HG03196 (cell line): ENCODE data around the gene MRPS27.

Source experiments
- ATAC-seq: cut with Tn5 transposase; IDR thresholded peaks from one replicate; pipeline ENCODE4 v1.9.1; 2021; ENCODE audit not compliant: unreplicated experiment

Gene MRPS27

DNA sequence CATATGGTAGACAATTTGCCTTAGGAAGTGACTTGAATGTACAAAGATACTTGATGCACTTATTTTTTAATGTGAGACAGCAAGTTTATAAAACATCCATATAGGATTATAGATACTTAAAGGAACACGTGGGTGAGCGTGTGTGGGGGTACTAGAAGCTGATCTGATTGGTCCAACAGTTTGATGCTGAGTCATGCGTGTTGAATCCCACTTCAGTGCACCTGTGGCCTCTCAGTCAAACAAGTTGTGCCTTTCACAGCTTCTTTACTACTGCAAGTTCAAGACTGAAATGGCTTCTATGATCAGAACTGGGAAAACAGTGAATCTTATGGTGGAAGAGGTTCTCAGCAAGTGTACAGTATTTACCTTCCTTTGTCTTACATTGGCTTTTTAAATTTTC is 113.9 kb downstream of the MRPS27 start:
- ATAC-seq, result no peak

DNA sequence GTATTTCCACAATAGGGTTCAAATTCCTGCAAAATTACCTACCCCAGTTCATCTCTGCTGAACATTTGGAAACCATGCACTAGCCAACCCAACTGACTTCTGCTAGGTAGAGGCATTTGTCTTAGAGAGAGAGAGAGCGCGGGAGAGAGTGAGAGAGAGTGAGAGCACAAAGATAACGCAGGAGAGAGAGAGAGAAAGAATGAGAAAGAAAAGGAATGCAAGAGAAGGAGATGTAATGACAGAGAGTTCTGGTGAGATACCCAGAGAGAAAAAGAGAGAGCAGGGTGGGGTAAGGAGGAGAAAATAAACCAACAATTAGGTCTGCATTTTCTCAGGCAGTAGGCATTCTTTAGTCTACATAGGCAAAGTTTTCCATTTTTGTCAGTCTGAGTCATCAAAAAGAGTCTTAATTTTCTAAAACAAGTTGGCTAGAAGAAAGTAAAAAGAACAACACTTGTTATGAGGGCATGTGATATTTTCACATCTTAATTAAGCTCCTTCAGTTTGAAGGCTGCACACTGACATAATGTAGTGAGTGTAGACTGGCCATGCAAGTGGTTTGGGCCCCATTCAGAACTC is 114.5 kb downstream of the MRPS27 start:
- ATAC-seq, result no peak

DNA sequence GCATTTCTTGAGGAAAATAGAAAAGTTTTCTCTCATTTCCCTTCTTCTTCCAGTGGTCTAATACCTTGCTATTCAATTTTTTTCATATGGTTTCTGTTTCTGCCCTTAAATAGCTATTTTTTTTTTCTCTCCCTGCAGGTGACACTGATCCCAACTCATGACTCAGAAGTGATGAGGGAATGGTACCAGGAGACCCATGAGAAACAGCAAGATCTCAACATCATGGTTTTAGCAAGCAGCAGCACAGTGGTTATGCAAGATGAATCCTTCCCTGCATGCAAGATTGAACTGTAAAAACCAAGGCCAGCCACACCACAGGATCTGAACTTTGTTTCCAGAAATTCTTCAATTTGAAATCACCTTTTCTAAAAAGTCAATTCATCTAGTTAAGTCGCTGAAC is 115.1 kb downstream of the MRPS27 start:
- ATAC-seq, result no peak

DNA sequence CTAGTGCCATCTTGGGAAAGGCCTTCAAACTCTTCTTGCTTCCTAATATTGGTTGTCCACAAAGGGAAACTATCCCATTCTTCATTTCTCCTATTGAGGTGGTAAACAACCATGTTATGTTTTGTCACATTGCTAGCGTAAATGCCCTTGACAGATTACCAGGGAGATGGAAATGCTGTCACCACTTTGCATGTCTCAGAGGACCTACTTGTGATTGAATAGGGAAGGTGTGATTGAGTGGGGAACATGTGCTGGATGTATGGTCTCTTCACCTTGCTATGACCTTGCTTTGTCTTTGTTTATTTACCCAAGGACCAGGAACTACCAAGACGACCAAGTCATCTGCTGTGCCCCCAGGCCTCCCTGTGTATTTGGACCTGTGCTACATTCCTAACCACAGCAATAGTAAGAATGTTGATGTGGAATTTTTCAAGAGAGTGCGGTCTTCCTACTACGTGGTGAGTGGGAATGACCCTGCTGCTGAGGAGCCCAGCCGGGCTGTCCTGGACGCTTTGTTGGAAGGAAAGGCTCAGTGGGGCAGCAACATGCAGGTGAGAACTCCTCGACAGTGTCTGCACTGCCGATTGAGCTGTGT is 116.7 kb downstream of the MRPS27 start:
- ATAC-seq, result no peak

DNA sequence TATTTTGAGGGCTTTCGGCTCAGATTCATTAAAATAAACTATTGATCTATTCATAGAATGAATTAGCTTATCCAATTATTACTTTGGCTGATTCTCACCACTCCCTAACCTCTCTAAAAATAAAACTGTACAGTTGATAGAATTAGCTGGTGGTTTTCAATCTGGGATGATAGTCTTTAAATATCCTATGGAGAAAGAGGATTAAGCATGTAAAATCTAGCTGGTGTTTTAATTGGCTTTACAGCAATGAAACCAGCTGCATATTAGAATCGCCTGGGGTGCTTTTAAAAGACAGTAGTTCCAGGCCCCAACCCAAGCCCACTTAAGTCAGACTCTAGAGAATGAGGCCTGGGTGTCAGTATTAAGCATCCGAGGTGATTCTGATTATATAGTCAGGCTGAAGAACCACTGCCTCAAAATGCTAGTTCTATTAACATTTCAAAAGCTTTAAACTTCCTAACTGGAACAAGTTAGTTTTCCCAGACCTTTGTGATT is 117.7 kb downstream of the MRPS27 start:
- no peak for ATAC-seq

DNA sequence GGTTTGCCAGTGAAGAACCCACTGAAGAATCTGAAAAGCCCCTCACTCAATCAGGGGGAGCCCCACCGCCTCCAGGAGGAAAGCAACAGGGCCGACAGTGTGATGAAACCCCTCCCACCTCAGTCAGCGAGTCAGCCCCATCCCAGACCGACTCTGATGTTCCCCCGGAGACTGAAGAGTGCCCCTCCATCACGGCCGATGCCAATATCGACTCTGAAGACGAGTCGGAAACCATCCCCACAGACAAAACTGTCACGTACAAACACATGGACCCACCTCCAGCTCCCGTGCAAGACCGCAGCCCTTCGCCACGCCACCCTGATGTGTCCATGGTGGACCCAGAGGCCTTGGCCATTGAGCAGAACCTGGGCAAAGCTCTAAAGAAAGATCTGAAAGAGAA is 120.4 kb downstream of the MRPS27 start:
- no peak for ATAC-seq

DNA sequence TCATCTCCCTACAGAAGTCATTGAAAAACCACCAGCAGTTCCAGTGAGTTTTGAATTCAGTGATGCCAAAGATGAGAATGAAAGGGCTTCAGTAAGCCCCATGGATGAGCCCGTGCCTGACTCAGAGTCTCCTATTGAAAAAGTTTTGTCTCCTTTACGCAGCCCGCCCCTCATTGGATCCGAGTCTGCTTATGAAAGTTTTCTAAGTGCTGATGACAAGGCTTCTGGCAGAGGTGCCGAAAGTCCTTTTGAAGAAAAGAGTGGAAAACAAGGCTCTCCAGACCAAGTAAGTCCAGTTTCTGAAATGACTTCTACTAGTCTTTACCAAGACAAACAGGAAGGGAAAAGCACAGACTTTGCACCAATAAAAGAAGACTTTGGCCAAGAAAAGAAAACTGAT is 122.6 kb downstream of the MRPS27 start:
- ATAC-seq, result no peak

DNA sequence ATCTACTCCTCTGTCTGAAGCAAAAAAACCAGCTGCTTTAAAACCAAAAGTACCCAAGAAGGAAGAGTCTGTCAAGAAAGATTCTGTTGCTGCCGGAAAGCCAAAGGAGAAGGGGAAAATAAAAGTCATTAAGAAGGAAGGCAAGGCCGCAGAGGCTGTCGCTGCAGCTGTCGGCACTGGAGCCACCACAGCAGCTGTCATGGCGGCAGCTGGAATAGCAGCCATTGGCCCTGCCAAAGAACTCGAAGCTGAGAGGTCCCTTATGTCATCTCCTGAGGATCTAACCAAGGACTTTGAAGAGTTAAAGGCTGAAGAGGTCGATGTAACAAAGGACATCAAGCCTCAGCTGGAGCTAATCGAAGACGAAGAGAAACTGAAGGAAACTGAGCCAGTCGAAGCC is 124.5 kb downstream of the MRPS27 start:
- ATAC-seq, result no peak

DNA sequence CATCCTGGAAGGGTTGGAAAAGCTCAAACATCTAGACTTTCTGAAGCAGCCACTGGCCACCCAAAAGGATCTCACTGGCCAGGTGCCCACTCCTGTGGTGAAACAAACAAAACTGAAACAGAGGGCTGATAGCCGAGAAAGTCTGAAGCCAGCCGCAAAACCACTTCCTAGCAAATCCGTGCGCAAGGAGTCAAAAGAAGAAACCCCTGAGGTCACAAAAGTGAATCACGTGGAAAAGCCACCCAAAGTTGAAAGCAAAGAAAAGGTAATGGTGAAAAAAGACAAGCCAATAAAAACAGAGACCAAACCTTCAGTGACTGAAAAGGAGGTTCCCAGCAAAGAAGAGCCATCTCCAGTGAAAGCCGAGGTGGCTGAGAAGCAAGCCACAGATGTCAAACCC is 125.2 kb downstream of the MRPS27 start:
- ATAC-seq, result peak; percentile 92

DNA sequence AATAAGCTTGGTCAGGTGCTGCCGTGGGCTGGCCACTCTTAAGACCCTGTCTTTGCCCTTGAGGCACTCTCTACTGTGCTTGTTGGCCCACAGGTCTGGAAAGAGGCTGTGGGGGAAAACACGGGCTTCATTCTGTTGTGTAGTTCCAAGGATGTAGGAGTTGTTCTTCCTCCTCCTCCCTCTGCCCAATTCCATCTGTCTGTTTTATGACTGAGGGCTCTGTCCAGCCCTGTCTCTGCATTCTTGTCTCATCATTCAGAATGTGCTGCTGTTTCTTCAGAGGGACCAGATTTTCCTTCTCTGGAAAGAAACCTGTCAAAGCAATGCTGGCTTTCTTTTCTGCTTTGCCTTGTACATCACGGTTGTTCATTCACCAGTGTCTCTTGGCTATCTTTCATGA is 128.6 kb downstream of the MRPS27 start:
- no peak for ATAC-seq

DNA sequence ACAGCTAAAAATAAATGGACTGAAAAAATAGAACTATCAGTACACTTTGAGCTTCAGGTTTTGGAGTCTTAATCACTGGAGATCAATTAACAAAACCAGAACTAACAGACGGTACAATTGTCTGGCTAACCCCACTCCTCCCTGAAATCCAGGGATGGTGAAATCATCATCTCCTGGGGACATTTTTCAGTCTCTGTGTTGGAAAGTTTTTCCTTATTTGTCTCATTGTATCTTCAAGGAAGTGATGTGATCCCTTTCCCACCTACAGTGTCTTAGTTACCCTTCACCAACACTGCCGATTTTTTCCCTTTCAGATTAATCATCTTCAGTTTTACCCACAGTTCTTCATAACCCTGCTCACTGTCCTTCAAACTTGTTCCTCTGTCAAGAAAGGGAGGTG is 130.9 kb downstream of the MRPS27 start:
- ATAC-seq, result no peak

DNA sequence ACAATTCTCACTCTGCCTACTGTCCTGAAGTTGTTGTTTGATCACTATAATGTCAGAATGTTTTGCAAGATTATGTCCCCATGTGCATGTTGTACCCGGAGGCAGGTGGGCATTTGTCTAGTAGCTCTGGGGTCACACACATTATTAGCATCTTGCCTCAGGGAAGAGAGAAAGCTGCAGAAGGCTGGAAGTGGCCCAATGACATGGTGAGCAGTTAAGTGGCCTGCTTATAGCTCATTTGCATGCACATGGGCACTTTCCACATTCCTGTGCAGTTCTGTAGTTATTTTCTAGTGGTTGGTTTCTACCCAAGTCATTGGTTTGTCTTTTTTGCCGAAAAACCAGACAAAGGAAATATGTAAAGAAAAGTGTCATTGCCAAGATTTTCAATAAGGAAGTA is 131.9 kb downstream of the MRPS27 start:
- no peak for ATAC-seq

DNA sequence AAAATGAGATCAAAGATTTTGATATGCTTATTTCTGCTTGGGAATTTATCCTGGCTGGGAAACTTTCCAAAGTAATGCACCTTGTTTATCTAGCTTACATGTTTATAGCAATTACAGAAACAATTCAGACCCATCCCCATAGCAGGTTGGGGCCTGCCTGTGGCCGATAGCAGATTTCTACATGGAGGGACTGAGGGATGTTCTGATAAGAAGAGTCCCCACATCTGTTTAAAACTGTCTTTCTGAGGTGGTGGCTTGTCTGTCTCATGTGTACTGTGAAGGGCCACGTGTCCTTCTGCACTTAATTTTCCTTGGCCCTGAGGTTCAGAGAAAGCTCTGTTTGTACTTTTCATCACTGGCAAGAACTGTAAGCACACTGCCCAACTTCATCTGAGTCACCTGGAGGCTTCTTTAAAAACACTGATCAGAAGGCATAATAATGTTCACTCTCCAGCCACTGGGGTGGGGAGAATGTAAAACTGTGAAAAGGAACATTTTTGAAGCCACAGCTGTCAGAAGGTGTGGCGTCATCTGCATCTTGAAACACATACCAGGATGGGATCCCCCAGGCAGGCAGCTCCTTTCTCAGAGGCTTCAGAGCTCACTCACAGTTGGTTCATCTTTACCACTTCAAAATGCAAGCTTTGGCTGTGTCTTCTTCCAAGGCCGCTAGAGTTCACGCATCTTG is 132.5 kb downstream of the MRPS27 start:
- no peak for ATAC-seq

DNA sequence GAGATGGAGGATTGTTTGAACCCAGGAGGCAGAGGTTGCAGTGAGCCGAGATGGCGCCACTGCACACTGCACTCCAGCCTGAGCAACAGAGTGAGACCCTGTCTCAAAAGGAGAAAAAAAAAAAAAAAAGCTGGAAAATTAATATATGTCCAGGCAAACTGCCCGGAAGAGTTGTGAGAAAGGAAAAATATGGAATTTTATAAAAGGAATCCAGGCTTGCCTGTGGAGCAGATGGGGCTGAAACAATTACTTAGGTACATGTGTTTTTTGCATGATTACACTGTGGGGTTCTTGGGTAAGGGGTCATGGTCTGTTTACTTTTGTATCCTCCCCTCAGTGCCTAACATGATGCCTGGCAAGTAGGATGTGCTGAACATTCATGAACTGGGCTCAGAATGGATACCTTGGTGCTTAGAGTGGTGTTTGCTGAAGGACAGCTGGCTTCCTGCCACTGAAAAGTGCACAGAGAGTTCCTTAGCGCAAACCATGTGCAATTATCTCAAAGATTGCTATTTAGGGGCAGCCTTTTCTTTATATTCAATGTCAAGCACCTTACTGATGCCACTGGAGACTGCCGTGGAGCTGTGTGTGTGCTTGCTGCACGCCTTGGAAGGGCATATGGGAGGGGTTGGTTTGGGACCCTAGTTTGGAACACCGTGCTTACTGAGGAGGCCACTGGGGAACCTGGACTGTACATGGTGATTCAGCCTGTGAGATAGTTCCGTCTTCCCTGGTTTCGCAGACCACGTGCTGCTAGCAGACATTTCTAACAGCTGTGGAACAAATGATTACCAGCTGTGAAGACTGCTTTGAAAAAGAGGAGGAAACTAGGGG is 134.3 kb downstream of the MRPS27 start:
- ATAC-seq, result no peak

DNA sequence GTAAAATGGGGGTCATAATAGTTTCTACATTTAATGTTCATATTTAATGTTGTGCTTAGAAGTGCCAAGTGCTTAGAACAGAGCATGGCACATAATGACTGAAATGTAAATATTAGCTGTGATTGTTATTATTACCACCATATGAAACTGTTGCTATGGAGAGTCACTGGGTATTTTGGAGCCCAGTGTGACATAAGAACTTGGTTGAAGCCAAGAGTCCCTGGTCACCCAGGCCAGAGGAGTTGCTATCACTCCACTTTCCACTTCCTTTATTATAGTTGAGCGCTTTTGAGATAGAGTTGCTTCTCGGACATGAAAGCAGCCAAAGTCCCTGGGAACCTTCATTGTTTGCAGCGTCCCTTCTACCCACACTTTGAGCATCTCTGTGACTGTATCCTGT is 135.6 kb downstream of the MRPS27 start:
- ATAC-seq, result no peak

DNA sequence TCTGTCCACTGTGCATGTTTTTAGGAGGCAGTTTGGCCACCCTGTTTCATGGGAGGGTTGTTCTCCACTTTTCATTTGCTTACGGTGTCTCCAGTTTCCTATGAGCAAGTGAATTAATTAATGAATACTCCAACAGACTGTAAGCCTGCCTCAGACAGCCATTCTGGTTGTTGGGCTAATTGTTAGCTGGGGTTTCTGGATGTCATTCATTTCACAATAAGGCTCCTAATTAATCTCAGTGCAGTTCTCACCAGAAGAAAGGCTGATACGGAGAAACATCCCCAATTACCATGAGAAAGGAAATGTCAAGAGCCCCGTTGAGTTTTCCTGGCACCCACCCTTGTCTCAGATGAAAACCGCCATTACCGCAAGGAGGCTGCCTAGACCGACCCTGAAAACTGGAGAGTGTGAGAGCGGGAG is 136.9 kb downstream of the MRPS27 start:
- ATAC-seq, result no peak

DNA sequence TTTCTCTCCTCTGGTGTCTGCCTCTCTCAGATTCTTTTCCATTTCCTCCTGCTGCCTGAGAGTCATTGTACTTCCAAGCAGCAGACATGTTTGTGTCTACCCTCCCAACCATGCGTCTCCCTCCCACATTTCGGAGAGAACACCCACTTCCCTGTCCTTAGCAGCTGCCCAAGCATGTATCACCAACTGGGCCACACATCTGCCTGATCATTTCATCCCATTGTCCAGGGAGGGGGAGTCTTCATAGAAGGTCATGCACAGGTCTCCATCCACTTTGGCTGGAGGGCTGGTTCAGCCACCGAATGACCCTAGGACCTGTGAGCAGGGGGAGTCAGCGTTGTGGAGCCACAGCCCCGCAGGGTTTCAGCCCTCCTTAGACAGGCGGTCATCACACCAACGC is 137.4 kb downstream of the MRPS27 start:
- ATAC-seq, result no peak

DNA sequence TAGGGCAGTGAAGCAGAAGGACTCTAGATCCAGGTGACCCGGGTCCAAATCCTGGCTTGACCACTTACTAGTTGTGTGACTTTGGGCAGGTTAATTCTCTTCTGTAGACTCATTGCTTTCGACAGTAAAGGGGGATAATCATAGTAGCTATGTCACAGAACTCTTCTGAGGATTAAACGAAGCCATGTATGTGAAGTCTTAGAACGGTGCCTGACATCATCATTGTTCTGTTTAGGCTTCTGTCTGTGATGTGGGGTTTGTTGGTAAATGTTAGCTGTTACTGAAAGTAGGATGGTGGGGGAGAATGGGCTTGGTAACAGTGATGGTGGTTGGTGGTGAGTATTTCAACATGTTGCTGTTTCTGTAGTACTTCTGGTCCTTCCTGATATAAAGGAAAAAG is 139.1 kb downstream of the MRPS27 start:
- ATAC-seq, result no peak

DNA sequence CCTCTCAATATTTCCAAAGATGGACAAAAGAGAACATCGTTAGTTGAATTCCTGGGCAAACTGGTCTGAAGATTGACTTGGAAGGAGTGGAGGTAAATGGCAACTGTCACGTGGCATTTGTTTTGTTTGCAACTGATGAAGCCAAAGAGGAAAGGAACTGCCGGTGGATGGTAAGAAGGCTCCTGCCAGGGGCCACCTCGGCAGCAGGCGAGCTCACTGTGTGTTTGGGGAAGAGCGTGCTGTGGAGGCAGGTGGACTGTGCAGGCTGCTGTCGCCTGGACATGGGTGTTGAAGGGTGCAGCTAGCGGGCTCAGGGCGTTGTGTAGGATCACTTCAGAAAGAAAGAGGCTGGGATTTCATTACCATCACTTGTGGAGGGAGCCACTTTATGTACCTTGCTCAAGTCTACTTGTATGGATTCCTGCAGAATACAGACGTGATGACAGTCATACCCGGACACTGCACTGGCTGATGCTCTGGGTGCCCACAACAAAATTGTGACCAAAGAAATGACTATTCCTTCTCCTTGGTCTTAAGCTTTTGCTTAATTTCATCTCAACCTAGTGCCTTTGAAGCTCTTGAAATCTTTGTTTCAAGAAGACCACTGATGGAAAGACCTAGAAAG is 140.1 kb downstream of the MRPS27 start:
- ATAC-seq, result no peak

DNA sequence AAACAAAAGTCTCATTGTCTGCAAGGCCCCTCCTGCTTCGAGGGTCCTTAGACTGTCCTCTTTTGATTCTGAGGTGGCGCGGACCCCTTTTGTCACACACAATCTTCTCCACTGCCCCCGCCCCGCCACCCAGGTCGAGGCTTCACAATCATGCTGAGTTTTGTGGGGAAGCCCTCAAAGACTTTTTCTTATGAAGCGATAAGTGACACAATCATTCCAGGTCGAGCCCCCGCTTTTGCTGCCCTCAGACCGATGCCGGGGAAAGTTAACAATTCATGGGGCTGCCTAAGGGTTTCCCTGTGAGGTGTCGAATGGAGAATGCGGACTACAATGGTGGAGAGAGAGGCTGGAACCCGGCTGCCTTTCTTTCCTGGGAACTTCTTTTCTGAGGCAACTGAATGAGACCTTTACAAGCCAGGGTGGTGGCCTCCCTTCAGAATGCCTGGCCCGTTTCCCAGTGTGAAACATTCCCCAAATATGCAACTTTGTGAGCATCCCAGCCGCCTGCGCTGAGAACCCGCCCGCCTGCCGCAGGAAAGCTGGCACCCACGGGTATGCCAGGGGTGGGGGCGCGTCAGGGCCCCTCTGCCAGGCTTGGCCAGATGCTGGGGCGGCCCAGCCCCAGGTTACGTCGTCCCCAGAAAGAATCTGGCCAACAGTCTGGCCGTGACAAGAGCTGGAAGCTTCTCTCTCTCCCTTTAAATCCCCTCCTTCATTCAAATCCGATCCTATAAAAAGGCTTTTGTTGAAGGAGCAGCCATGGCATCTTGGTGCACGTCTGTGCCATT is 140.8 kb downstream of the MRPS27 start:
- no peak for ATAC-seq
